GM12873 (cell line): ENCODE results near the gene TMEM256.

Experiments
- TF ChIP-seq, protein P1 (sequence below): IDR thresholded peaks from 2 replicates; pipeline ENCODE4 v1.5.1; 2012; ENCODE audit warnings: low read depth, mild to moderate bottlenecking, moderate library complexity, low read length, control low read depth; ENCODE audit not compliant: insufficient read depth; ENCODE audit errors: missing control alignments

The TMEM256 gene

DNA sequence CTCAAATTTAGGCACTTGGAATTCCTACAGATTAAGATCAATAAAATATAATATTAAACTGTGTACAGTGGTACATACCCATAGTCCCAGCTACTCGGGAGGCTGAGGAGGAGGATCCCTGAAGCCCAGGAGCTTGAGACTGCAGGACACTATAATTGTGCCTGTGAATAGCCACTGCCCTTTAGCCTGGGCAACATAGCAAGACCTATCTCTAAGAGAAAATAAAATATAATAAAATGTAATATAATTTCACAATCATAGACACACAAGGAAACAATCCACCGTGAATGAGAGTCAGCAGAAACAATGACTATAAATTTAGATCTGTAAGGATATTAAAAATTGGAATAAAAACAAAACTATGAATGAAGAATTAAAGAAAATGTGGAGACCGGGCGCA, 33.0 kb downstream of the TMEM256 start:
- TF ChIP-seq, protein P1, sequence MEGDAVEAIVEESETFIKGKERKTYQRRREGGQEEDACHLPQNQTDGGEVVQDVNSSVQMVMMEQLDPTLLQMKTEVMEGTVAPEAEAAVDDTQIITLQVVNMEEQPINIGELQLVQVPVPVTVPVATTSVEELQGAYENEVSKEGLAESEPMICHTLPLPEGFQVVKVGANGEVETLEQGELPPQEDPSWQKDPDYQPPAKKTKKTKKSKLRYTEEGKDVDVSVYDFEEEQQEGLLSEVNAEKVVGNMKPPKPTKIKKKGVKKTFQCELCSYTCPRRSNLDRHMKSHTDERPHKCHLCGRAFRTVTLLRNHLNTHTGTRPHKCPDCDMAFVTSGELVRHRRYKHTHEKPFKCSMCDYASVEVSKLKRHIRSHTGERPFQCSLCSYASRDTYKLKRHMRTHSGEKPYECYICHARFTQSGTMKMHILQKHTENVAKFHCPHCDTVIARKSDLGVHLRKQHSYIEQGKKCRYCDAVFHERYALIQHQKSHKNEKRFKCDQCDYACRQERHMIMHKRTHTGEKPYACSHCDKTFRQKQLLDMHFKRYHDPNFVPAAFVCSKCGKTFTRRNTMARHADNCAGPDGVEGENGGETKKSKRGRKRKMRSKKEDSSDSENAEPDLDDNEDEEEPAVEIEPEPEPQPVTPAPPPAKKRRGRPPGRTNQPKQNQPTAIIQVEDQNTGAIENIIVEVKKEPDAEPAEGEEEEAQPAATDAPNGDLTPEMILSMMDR: no peak

DNA sequence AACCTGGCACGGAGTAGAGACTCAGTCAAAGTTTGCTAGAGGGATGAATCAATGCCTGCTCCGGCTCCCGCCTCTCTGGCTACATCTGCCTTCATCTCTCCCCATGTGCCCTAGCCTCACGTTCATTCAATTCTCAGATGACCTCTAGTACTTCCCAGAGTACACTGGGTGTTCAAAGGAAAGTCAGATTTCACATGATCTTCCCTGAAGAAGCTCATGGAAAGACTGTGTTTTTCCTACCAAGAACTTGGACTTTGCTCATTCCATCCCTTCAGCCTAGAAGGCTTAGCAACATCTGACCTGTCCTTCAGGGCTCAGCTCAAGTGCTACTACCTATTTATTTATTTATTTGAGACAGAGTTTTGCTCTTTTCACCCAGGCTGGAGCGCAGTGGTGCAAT, 34.1 kb downstream of the TMEM256 start:
- TF ChIP-seq, protein P1: no peak

DNA sequence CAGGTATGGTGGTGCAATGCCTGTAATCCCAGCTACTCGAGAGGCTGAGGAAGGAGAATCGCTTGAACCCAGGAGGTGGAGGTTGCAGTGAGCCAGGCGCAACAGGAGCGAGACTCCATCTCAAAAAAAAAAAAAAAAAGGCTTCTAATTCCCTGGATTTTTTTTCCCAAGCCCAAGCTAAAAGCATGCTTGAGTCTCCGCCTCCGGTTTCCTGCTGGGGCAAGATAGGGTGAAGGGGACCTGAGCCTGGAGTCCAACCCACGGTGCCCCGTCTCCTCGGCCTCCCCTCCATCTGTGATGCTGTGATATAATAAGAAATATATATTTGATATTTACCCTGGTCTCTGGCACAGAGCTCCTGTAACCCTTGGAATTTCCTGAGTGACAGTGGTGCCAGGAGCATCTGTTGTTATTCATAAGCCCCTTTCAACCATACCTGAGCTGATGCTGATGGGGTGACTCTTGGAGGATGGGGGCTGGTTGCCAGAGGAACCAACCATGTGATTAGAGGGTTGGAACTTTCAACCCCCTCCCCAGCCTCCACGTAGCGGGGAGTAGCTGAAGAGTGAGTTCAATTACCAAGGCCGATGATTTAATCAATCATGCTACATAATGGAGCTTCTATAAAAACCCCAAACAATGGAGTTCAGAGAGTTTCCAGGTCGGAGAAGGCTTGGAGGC, 35.8 kb downstream of the TMEM256 start:
- TF ChIP-seq, protein P1: no peak

DNA sequence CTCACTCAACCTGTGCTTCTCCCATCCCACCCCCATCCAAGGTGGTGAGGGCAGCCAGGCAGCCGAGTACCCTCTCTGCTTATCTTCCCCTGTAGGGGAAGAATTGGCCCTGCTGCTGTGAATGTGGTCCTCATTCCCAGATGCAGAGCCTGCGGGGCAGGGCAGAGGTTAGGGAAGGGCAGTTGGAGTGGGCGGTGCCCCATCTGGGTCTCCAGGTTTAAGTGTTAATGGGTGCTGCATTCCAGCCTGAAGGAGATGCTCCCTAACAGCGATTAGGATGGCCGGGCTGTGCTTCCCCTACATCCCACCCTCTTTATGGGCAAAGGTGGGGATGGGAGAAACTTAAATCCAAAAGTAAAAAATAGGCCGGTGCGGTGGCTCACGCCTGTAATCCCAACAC, 36.8 kb downstream of the TMEM256 start:
- TF ChIP-seq, protein P1: no peak

DNA sequence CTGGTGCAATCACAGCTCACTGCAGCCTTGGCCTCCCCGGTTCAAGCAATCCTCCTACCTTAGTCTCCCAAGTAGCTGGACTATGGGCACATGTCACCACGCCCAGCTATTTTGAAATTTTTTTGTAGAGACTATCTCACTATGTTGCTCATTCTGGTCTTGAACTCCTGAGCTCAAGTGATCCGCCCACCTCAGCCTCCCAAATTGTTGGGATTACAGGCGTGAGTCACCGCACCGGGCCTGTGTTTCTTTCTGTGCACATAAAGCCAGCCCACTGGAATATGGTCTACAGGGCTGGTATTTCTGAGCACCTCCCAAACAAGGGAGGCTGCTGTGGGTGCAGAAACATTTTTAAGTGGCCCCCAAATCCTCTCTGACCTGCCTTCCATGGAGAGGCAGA, 40.6 kb downstream of the TMEM256 start:
- TF ChIP-seq, protein P1: no peak

DNA sequence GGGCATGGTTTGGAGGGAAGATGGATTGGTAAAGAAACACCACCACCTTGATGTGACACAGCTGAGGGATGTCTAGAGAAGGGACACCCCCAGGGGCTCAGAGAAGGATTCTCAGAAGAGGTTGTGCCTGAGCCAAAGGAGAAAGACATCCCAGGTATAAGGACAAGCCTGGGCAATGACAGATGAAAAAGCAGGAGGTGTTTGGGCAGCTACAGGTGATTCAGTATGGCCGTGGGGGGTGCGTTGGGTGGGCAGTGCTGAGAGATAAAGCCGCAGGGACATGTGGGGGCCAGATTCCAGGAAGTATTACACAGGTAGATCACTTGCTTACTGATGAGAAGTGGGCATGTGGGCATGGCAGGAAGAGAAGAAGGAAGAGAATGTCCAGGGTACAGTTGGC, 42.0 kb downstream of the TMEM256 start:
- TF ChIP-seq, protein P1: no peak

DNA sequence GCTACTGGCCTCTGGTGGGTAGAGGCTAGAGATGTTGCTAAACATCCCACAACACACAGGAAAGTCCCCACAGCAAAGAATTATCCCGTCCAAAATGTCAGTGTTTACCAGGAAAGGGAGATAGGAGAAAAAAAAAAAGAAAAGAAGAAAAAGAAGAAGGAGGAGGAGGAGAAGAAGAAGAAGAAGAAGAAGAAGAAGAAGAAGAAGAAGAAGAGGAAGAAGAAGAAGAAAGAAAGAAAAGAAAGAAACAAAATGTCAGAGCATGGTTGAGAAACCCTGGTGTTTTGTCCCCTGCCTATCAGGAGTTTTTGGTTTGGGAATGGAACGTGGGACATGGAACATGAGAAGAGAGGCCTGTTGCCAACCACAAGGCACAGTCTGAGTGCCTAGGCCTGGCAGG, 46.5 kb downstream of the TMEM256 start:
- TF ChIP-seq, protein P1: no peak
